ENCODE measurements around the gene INTS2.
"Not testable (repeated sequence)": the region's sequence is repeated elsewhere in the genome, so short reads cannot be mapped to it uniquely, and the experiment has no call there.

INTS2 gene, protein sequence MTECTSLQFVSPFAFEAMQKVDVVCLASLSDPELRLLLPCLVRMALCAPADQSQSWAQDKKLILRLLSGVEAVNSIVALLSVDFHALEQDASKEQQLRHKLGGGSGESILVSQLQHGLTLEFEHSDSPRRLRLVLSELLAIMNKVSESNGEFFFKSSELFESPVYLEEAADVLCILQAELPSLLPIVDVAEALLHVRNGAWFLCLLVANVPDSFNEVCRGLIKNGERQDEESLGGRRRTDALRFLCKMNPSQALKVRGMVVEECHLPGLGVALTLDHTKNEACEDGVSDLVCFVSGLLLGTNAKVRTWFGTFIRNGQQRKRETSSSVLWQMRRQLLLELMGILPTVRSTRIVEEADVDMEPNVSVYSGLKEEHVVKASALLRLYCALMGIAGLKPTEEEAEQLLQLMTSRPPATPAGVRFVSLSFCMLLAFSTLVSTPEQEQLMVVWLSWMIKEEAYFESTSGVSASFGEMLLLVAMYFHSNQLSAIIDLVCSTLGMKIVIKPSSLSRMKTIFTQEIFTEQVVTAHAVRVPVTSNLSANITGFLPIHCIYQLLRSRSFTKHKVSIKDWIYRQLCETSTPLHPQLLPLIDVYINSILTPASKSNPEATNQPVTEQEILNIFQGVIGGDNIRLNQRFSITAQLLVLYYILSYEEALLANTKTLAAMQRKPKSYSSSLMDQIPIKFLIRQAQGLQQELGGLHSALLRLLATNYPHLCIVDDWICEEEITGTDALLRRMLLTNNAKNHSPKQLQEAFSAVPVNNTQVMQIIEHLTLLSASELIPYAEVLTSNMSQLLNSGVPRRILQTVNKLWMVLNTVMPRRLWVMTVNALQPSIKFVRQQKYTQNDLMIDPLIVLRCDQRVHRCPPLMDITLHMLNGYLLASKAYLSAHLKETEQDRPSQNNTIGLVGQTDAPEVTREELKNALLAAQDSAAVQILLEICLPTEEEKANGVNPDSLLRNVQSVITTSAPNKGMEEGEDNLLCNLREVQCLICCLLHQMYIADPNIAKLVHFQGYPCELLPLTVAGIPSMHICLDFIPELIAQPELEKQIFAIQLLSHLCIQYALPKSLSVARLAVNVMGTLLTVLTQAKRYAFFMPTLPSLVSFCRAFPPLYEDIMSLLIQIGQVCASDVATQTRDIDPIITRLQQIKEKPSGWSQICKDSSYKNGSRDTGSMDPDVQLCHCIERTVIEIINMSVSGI

DNA sequence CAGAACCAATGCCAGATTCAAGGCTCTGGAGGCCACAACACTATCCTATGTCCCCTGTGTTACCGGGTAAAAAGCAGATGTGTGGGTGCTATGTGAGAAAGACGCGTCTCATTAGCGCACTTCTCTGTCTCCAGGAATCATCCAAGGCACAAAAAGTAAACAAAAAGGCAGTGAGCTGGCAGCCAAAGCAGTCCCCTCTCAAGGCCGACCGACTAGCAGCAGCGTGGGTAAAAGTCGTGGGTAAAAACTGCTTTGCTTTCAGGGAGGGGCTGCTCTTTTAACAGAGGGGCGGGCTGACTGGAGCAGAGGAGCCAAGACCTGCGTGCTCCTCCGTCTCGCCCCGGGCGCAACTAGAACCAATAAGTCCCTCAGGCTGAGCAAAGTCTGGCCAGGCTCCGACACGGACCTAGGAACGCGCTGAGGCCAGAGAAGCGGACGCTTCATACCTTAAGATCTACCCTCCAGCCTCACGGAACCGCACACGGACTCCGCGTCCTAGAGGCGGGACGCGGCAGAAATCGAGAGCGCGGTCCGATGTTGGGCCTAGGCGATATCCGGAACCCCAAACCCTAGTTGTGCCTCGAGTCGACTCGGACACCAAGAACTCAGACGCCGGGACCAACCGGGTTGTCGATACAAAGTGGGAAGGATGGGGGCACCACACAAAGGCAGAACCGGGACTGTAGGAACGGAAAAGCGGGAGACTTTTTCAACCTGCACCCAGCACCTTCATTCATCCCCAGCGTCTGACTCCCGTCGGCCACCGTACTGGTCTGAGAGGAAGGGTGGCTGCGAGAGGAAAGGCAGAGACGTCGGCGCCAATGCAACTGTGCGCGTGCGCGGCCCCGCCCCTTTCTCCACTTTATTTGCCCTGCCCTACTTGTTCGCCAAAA, at the start of gene INTS2:
TSS of gene INTS2 (minus strand) at position 775 of the 893 bp plus-strand sequence. CDS start 1,338 bp downstream, outside the sequence.
- peak; percentile 87 to 94 for DNase-seq (ENCODE audit: low read depth in 2 of 2)

DNA sequence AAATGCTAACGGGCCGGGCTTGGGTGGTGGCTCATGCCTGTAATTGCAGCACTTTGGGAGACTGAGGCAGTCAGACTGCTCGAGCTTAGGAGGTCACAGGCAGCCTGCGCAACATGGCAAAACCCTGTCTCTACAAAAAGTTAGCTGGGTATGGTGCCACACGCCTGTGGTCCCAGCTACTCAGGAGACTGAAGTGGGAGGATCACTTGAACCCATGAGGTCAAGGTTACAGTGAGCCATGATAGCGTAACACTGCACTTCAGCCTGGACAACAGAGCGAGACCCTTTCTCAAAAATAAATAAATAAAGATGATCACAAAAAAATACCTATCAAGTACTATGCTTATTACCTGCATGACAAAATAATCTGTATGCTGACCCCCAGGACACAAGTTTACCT, 46.3 kb upstream of the INTS2 start:
- no peak for DNase-seq (ENCODE audit: low read depth in 2 of 2)

DNA sequence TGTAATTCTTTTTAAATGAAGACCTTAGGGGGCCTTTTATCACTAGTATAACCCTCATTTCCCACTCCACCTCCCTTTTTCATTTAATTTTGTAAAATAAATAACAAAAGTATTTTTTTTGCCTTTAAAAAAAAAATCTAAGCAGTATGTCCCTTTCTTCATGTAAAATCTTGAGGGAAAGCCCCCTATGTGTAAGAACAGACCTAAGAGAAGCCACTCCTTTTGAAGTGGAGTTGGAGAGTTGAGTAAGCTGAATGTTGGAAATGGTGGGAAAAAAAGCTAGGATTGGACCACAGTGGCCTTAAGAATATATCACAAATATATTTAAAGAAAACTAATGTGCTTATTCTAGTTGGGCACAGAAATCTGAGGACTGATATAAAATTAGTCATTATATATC, 44.5 kb upstream of the INTS2 start:
- DNase-seq (ENCODE audit: low read depth in 2 of 2) = no peak

DNA sequence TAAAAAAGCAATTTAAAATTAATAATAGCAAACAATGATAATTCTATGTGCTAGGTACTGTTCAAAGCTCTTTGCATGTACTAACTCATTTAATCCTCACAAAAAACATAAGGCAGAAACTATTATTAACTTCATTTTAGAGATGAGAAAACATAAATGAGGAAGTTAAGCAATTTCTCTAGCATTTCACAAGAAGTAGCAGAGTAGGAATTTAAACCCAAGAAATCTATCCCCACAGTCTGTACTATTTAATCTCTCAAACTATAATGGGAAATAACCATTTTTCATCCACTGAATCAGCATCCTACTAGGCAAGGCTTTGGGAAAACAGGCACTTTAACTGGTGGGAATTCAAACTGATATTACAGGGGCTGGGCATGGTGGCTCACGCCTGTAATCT, 42.2 kb upstream of the INTS2 start:
- no peak for DNase-seq (ENCODE audit: low read depth in 2 of 2)

DNA sequence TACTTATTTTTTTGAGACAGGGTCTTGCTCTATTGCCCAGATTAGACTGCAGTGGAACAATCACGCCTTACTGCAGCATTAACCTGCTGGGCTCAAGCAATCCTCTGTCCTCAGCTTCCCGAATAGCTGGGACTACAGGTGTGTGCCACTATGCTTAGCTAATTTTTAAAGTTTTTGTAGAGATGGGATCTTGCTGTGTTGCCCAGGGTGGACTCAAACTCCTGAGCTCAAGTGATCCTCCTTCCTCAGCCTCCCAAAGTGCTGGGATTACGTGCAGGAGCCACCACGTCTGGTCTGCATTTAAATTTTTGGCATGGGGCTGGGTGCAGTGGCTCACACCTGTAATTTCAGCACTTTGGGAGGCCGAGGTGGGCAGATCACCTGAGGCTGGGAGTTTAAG, 41.0 kb upstream of the INTS2 start:
- DNase-seq (ENCODE audit: low read depth in 2 of 2) = no peak

DNA sequence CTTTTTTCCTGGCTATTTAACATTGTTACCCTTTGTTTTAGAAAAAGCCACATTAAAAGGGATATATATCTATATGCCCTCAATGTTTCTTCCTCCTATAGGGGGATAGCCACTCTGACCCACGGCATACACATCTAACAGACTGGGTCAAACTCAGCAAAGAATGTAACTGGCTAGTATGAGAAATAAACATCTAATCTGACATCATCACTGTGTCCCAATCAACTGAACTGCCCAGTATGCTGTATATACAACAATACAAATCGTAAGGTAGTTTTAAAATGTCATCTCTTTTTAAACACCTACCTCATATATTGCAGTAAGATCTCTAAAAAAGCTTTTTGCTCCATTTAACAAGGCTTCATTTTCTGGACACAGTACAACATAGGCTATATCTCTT, 39.9 kb upstream of the INTS2 start:
- no peak for DNase-seq (ENCODE audit: low read depth in 2 of 2)

DNA sequence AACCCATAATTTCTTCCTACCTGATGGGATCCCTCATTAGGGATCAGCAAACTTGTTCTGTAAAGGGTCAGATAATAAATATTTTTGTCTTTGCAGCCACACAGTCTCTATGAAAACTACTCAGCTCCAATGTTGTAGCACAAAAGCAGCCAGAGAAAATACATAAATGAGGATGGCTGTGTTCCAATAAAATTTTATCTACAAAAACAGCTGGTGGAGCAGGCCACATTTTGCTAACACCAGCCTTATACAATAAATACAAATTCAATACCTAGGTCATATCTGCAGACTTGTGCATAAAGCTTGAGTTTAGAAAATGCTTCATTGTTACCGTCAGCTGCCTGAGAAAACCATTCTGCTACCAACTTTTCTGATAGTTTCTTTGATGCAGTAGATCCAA, 38.4 kb upstream of the INTS2 start:
- DNase-seq (ENCODE audit: low read depth in 2 of 2) = no peak

DNA sequence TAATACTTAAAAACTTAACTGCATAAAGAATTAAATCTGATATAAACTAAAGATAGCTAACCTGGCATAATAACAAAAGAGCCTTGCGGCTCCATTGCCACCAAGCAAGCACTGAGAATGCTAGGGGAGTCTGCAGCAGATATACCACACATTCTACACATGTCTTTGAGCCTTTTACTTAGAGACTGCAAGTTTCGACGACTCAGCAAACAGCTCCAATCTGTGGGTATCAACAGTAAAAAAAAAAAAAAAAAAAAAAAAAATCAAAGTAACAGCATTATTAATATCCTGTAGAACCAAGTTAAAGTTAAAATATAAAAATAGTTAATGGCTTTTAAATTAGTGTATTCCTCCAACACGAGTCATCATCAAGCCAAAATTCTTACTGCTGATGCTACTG, 27.8 kb upstream of the INTS2 start:
- no peak for DNase-seq (ENCODE audit: low read depth in 2 of 2)

DNA sequence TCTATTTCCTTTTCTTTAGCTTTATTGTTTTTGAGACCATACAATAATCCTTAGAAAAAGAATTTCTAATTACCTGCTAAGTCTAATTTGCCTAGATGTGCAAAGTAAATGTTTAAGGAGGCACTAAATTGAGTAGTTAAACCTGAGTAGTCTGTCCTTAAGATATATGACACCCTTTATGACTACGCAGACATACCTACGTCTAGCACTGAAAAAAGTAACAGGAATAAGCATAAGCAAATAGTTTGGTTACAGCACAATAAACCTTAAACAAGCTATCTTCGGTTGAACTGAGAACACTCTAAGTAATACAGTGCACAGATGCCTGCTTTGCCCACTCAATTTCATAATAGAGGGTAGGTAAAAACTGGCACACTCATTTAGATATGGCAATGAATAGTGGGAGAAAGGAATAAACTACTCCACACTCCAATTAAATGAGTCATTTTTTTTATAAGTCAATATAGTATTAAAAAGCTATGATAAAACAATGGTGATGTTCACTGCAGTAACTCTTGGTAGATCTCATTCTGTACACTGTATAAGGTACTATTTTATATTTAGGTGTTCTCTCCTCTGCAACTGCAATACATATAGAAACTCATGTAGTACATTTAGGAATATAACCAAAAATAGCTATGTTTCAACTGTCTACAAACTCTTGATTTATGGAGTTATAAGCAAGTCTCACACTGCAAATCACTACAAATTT, 19.7 kb upstream of the INTS2 start:
- no peak for DNase-seq (ENCODE audit: low read depth in 2 of 2)

DNA sequence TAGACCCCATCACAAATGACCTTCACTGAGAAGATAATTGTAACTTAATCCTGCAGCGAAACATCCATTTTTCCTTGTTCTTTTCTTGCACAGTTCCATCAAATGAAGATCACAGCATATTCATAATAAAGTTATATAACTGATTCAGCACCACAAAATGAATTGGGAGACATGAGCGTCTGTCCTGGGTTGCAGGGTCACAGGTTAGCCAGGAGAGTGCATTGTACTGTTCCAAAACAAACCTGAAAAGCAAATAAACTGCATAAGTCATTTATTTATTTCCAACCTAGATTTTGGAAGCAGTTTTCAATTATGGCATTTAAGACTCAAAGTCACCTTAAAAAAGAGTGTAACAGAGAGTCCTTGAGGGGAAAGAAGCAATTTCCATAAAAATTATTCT, 18.6 kb upstream of the INTS2 start:
- DNase-seq (ENCODE audit: low read depth in 2 of 2) = no peak

DNA sequence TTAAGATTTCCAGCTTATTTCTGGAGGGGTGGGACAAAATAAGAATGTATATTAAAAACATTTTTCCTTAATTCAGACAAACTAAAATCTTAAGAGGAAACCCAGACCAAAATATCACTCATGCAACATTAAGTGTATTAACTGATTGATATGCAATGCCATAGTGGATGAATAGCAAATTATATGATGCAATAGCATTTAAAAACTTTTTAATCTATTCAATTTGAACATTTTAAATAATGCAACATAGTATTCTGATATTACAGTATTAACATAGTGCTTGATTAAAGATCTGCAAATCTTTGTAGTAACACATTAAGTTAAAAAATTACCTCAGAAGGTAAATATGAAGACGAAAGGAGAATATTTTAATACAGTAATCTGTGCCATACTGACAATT, 15.3 kb upstream of the INTS2 start:
- DNase-seq (ENCODE audit: low read depth in 2 of 2) = no peak

DNA sequence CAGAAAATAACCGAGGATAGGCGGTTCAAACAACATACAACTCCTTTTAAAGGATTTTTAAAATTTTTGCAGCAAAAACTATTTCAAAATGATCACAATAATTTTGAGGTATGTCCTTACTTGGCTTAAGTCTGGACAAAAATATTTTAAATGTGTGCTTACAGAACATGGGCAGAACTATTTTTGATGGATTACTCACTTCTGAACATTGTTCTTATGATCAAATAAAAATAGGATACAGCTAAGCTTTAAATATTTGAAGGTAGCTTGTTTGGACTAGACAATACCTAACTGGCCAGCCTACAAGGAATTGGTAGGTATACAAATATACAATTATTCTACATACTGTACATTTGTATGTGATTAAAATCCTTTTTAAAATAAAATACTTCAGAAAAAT, 14.3 kb upstream of the INTS2 start:
- no peak for DNase-seq (ENCODE audit: low read depth in 2 of 2)

DNA sequence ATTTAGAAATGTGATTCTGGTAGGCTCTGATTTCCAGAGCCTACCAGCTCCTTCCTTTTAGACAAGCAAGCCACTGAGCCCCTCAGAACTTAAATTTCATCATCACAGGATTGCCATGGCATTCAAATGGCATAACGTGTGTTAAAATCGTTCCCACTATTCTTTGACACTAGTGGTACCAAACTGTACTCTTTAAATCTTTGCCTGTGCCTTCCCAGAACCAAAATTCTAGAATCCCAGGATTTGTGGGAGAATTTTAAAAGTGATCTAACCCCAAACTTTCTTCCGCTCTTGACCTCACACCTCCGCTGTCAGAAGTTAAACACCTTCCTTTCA, 287 bp upstream of the INTS2 start:
- DNase-seq (ENCODE audit: low read depth in 2 of 2) = no peak

DNA sequence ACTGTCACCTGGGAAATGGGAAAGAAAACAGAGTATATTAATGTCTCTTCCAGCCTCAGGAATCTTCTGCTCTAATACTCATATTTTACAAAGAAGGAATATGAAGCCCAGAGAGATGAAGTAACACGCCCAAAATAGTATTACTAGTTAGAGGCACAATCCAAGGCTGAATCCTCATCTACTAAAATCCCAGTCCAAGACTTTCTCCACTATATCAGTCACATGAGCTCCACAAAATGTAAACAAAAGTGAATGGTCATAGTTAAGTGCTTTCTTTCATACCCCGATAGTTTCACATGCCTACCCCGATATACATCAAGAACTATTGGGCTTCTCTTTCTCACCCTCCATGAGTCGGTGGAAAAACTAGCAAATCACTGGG, 965 bp downstream of the INTS2 start:
- DNase-seq (ENCODE audit: low read depth in 2 of 2) = no peak

DNA sequence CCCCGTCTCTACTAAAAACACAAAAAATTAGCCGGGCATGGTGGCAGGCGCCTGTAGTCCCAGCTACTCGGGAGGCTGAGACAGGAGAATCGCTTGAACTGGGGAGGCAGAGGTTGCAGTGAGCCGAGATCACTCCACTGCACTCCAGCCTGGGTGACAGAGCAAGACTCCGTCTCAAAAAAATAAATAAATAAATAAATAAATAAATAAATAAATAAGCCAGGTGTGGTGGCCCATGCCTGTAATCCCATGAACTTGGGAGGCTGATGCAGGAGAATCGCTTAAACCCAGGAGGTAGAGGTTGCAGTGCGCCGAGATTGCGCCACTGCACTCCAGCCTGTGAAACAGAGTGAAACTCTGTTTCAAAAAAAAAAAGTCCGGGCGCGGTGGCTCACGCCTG, 12.6 kb downstream of the INTS2 start:
- DNase-seq (ENCODE audit: low read depth in 2 of 2) = not testable (repeated sequence)

DNA sequence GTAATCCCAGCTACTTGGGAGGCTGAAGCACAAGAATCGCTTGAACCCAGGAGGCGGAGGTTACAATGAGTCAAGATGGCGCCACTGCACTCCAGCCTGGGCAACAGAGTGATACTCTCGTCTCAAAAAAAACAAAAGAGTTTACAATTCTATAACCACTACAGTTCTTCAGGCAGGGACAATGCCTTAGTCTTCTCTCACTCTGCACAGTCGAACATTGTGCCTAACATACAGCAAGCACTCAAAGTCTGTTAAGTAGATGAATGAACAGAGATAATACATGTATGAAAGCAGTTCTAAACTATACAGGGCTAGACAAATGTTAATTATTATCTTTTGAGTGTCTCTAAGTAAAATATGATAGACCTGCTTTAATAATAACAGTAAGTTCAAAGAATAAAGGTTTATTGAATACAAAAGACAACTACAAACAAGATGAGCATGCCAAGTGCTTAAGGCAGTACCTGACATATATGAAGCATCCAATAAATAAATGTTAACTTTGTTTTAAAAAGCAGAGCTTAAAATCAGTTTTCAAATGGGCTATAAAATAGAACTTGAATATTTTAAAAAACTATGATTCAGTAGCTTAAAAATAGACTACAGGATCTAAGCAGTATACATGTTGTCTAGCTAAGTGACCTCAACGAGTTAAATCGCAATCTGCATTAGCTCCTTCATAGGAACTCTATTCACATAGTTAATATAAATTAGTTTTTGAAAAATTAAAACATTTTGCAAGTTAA, 19.3 kb downstream of the INTS2 start:
- no peak for DNase-seq (ENCODE audit: low read depth in 2 of 2)

DNA sequence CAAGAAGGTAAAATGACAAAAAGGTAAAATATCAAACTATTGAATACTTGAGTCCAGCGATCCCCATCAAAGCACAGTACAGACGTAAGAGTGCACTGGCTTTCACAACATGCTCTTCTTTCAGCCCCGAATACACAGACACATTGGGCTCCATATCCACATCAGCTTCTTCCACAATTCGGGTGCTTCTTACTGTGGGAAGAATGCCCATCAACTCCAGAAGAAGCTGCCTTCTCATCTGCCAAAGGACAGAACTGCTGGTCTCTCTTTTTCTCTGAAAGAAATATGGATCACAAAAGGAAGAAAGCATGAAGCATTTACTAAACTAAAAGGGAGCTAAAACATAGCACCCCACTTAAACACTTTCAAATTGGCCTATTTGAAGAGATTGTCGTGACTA, 20.4 kb downstream of the INTS2 start:
- no peak for DNase-seq (ENCODE audit: low read depth in 2 of 2)

DNA sequence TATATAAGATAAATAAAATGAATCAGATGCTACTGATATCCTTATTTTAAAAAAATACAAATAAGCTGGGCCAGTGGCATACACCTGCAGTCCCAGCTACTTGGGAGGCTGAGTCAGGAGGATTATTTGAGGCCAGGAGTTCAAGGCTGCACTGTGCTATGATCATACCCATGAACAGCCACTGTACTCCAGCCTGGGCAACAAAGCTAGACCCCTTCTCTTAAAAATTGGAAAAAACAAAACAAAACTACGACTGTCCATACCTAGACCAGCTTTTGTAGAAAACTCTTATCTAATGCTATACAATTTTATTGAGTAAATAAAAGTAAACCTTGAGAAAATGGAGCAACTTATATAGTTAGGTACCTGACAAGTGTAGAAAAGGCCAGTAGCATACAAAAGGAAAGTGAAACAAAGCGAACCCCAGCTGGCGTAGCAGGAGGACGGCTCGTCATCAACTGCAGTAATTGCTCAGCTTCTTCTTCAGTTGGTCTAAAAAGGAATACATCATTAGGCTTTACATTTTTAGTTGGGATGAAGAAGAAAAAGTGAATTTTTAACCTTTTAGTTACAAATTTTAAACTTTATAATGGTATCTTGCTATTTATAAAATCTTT, 23.6 kb downstream of the INTS2 start:
- no peak for DNase-seq (ENCODE audit: low read depth in 2 of 2)

DNA sequence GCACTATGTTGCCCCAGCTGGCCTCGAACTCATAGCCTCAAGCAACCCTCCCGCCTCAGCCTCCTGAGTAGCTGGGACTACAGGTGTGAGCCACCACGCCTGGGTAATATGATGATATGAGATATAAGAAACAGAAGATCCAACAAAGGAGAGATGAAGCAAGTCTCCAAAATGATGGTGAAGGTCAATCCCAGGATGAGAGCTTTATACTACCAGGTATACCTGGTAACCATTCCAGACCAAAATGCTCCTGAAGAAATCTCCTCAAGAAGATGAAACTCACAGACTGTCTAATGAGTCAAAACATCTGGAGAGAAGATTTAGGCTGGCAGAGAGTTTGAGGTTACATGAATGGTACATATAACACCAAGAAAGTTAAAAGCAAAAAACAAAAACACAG, 24.5 kb downstream of the INTS2 start:
- DNase-seq (ENCODE audit: low read depth in 2 of 2) = no peak

All from stimulated activated CD8-positive, alpha-beta memory T cell treated with anti-CD3 and anti-CD28 coated beads, Interleukin-2, amount 100 ng/mL, for 48 hours (primary cell).